ENCODE results near the gene TMEM233.
"Not testable (repeated sequence)": the region's sequence is repeated elsewhere in the genome, so short reads cannot be mapped to it uniquely, and the experiment has no call there.

Gene TMEM233

DNA sequence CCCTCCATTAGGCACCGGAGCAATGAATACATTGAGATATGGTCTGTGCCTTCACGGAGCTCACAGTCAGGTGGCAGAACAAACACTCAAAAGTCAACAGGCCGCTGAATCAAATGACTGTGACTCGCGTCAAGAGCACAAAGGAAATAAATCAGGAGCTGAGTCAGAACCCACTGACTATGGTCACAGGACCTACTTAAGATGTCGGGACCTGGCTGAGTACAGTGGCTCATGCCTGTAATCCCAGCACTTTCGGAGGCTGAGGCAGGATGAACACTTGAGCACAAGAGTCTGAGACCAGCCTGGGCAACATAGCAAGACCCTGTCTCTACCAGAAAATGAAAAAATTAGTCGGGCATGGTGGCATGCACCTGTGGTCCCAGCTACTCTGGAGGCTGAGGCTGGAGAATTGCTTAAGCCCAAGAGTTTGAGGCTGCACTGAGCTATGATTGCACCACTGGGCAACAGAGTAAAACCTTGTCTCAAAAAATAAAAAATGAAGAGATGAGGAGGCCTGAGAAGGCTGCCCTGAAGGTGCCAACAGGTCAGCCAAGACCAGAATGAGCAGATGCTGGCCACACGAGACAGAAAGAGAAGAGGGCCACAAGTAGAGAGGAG lies 19.9 kb downstream of the TMEM233 start:
- TF ChIP-seq, protein P1, sequence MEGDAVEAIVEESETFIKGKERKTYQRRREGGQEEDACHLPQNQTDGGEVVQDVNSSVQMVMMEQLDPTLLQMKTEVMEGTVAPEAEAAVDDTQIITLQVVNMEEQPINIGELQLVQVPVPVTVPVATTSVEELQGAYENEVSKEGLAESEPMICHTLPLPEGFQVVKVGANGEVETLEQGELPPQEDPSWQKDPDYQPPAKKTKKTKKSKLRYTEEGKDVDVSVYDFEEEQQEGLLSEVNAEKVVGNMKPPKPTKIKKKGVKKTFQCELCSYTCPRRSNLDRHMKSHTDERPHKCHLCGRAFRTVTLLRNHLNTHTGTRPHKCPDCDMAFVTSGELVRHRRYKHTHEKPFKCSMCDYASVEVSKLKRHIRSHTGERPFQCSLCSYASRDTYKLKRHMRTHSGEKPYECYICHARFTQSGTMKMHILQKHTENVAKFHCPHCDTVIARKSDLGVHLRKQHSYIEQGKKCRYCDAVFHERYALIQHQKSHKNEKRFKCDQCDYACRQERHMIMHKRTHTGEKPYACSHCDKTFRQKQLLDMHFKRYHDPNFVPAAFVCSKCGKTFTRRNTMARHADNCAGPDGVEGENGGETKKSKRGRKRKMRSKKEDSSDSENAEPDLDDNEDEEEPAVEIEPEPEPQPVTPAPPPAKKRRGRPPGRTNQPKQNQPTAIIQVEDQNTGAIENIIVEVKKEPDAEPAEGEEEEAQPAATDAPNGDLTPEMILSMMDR (IDR thresholded peaks at IDR 0.05), result no peak
- Mint-ChIP-seq H3K27me3 (ENCODE audit: low read depth, poor library complexity) (peaks cover 11% of the 10 kb centered on the region), H3K36me3 (ENCODE audit: low read depth) (no peaks in the 10 kb centered on the region), H3K27ac (no peak overlapping the region), H3K4me3 (no peak overlapping the region), H3K4me1 (no peaks in the 10 kb centered on the region), H3K9me3 (peaks cover 27% of the 10 kb centered on the region)
- DNase-seq, result no peak

DNA sequence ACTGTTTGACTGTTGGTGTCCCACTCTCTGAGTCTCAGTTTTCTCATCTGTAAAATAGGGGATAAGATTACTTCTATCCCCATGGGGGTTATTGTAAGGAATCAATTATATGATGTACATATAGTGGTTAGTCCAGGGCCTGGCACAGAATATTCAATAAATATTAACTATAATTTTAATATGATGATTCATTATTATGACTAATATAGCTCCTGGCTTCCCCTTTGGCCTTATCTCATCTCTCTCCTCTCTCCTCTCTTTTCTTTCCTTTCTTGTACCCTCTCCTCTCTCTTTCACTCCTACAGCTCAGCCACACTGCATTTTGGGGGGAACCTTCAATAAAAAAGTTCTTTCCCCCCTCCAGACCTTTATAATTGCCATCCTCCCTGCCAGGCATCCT lies 21.1 kb downstream of the TMEM233 start:
- no peaks in the 10 kb centered on the region for H3K36me3 Mint-ChIP-seq (ENCODE audit: low read depth)

GRCh38 chr12:119615518-119616475 lies 22.2 kb downstream of the TMEM233 start:
- no peak for DNase-seq
- Mint-ChIP-seq H3K9me3 (peaks cover 13% of the 10 kb centered on the region), H3K27ac (no peak overlapping the region), H3K4me3 (no peak overlapping the region), H3K4me1 (no peaks in the 10 kb centered on the region), H3K36me3 (ENCODE audit: low read depth) (no peaks in the 10 kb centered on the region), H3K27me3 (ENCODE audit: low read depth, poor library complexity) (peaks cover 7% of the 10 kb centered on the region)
- TF ChIP-seq, protein P1 (IDR thresholded peaks at IDR 0.05), result no peak

More for the DNA sequence above, 21.1 kb downstream of the TMEM233 start:
- DNase-seq, result no peak
- peaks cover 11% of the 10 kb centered on the region for H3K27me3 Mint-ChIP-seq (ENCODE audit: low read depth, poor library complexity)
- no peak overlapping the region for H3K4me3 Mint-ChIP-seq
- H3K4me1 Mint-ChIP-seq, result no peaks in the 10 kb centered on the region
- TF ChIP-seq, protein P1 (IDR thresholded peaks at IDR 0.05), result no peak
- no peak overlapping the region for H3K27ac Mint-ChIP-seq
- H3K9me3 Mint-ChIP-seq, result peaks cover 24% of the 10 kb centered on the region

DNA sequence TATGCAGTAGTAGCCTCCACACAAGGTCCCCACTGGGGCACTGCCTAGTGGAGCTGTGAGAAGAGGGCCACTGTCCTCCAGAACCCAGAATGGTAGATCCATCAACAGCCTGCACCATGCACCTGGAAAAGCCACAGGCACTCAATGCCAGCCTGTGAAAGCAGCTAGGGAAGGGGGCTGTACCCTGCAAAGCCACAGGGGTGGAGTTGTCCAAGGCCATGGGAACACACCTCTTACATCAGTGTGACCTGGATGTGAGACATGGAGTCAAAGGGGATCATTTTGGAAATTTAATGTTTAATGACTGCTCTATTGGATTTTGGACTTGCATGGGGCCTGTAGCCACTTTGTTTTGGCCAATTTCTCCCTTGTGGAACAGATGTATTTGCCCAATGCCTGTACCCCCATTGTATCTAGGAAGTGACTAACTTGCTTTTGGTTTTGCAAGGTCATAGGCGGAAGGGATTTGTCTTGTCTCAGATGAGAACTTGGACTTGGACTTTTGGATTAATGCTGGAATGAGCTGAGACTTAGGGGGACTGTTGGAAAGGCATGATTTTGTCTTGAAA lies 24.8 kb downstream of the TMEM233 start:
- H3K27ac Mint-ChIP-seq, result not testable (repeated sequence)

DNA sequence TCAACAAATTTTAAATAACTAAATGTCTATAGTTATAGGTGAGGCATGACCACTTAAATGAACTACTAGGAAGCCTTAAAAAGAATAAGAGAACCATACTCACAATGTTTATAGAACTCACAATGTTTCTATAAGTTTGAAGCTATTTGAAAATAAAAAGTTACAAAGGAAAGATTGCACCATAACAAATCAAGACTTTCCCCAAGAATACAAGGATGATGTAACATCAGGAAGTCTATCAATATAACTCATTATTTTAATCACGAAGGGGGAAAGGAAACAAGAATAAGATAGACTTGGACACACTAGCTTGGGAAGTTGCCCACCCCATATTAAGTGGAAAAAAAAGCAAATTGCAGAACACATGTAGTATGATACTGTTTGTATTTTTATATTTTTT lies 26.9 kb downstream of the TMEM233 start:
- Mint-ChIP-seq H3K4me3 (no peak overlapping the region), H3K36me3 (ENCODE audit: low read depth) (no peaks in the 10 kb centered on the region), H3K4me1 (no peaks in the 10 kb centered on the region), H3K9me3 (peaks cover 12% of the 10 kb centered on the region), H3K27ac (no peak overlapping the region), H3K27me3 (ENCODE audit: low read depth, poor library complexity) (peaks cover 29% of the 10 kb centered on the region)
- TF ChIP-seq, protein P1 (IDR thresholded peaks at IDR 0.05), result no peak
- no peak for DNase-seq

More for the DNA sequence above, 24.8 kb downstream of the TMEM233 start:
- not testable (repeated sequence) for H3K4me1 Mint-ChIP-seq; H3K4me3 Mint-ChIP-seq; DNase-seq; H3K36me3 Mint-ChIP-seq (ENCODE audit: low read depth)
- Mint-ChIP-seq H3K27me3 (ENCODE audit: low read depth, poor library complexity) (peaks cover 31% of the 10 kb centered on the region), H3K9me3 (peaks cover 12% of the 10 kb centered on the region)

GRCh38 chr12:119621878-119622277 lies 28.3 kb downstream of the TMEM233 start:
- no peaks in the 10 kb centered on the region for H3K36me3 Mint-ChIP-seq (ENCODE audit: low read depth)
- no peak for DNase-seq
- peaks cover 29% of the 10 kb centered on the region for H3K27me3 Mint-ChIP-seq (ENCODE audit: low read depth, poor library complexity)
- H3K27ac Mint-ChIP-seq, result no peak overlapping the region
- TF ChIP-seq, protein P1 (IDR thresholded peaks at IDR 0.05), result no peak
- no peaks in the 10 kb centered on the region for H3K4me1 Mint-ChIP-seq
- no peak overlapping the region for H3K4me3 Mint-ChIP-seq
- peaks cover 12% of the 10 kb centered on the region for H3K9me3 Mint-ChIP-seq
